Measurements from ENCODE around the gene CYP24A1. TPM values are rescaled to one million over a fixed set of nuclear protein-coding genes. Genes with fewer than 3 reads are reported as not detected.
A peak's percentile ranks its signal among the peaks of the same experiment; 100 is the strongest.

The CYP24A1 gene
- total and polyA plus RNA-seq, 2 of the 13 experiments (the other 11 are each of a cell fraction or from before 2014, with no cell fraction given): 9.4 to 32.7 TPM

DNA sequence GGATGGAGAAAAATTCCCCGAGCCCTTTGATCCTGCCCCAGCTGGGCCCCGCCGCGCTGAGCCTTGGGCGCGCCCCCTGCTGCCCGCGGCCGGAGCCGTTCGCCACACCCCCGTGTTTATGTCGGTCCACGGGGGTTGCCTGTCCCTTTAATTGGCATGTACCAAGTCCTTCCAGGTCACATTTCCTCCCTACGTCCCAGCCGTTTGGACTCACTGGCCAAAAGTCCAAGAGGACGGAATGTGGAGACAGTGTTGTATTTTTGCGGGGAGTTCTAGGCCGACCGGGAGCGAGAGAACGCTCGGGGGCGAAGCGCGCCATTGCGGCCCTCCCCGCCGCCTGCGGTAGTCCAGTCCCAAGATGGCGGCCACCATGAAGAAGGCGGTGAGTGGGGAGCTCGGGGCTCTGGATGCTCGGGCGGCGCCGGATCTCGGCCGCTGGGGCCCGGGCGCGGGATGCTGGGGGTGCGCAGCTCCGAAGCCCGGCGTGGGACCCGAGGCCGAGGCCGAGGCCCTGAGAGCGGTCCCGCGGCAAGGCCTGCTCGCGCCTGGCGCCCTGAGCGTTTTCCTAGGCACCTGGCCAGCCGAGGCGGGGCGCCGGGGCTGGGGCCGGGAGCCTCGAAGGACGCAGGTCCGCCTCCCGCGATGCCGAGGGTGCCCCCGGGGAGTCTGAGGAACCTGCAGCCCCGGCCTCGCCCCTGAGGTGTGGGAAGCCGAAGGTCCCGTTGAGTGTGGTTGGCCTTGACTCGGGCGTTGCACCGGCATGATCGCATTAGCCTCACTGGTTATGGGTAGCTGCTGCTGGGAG, 34.2 kb upstream of the CYP24A1 start, which contains the start of gene PFDN4 (continued):
- peak; percentile 64 for TF ChIP-seq HMG20A (CRISPR knock-in tag; IDR thresholded peaks at IDR 0.05; ENCODE audit: borderline replicate concordance)
- peak; percentile 97 for TF ChIP-seq ZNF788 (CRISPR knock-in tag; IDR thresholded peaks at IDR 0.05; ENCODE audit: borderline replicate concordance)
- TF ChIP-seq ZNF331 (CRISPR knock-in tag; IDR thresholded peaks at IDR 0.05): peak; percentile 84
- TF ChIP-seq SPEN (CRISPR knock-in tag; IDR thresholded peaks at IDR 0.05; ENCODE audit: low read depth): peak; percentile 92
- peak; percentile 98; the same call in 1 of the 2 replicates for TF ChIP-seq ZNF513 (CRISPR knock-in tag; conservative IDR thresholded peaks at IDR 0.05)
- peak; percentile 100 for TF ChIP-seq FOXK2 (IDR thresholded peaks at IDR 0.05)
- TF ChIP-seq ELF4 (CRISPR knock-in tag; IDR thresholded peaks at IDR 0.05; ENCODE audit: borderline replicate concordance): no peak; the same call in 1 of the 2 replicates
- no peak for TF ChIP-seq ATF1 (CRISPR knock-in tag; IDR thresholded peaks at IDR 0.05)
- TF ChIP-seq, protein P1, sequence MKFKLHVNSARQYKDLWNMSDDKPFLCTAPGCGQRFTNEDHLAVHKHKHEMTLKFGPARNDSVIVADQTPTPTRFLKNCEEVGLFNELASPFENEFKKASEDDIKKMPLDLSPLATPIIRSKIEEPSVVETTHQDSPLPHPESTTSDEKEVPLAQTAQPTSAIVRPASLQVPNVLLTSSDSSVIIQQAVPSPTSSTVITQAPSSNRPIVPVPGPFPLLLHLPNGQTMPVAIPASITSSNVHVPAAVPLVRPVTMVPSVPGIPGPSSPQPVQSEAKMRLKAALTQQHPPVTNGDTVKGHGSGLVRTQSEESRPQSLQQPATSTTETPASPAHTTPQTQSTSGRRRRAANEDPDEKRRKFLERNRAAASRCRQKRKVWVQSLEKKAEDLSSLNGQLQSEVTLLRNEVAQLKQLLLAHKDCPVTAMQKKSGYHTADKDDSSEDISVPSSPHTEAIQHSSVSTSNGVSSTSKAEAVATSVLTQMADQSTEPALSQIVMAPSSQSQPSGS (CRISPR knock-in tag; IDR thresholded peaks at IDR 0.05): no peak; the same call in 1 of the 2 replicates
- peak; percentile 65 for TF ChIP-seq RARA (CRISPR knock-in tag; IDR thresholded peaks at IDR 0.05)
- TF ChIP-seq HOXA9 (CRISPR knock-in tag; IDR thresholded peaks at IDR 0.05; ENCODE audit: borderline replicate concordance): peak; percentile 91
- TF ChIP-seq ZFP36L1 (CRISPR knock-in tag; IDR thresholded peaks at IDR 0.05): no peak; the same call in 1 of the 2 replicates
- no peak; the same call in 1 of the 2 replicates for TF ChIP-seq ZNF564 (CRISPR knock-in tag; IDR thresholded peaks at IDR 0.05)
- TF ChIP-seq, protein P2, sequence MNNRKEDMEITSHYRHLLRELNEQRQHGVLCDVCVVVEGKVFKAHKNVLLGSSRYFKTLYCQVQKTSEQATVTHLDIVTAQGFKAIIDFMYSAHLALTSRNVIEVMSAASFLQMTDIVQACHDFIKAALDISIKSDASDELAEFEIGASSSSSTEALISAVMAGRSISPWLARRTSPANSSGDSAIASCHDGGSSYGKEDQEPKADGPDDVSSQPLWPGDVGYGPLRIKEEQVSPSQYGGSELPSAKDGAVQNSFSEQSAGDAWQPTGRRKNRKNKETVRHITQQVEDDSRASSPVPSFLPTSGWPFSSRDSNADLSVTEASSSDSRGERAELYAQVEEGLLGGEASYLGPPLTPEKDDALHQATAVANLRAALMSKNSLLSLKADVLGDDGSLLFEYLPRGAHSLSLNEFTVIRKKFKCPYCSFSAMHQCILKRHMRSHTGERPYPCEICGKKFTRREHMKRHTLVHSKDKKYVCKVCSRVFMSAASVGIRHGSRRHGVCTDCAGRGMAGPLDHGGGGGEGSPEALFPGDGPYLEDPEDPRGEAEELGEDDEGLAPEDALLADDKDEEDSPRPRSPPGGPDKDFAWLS (CRISPR knock-in tag; IDR thresholded peaks at IDR 0.05; ENCODE audit: borderline replicate concordance): no peak
- peak; percentile 99 for TF ChIP-seq ZNF547 (CRISPR knock-in tag; IDR thresholded peaks at IDR 0.05)
- peak; percentile 56; the same call in 1 of the 2 replicates for TF ChIP-seq ZBTB7A (CRISPR knock-in tag; IDR thresholded peaks at IDR 0.05)
- TF ChIP-seq ZNF569 (CRISPR knock-in tag; IDR thresholded peaks at IDR 0.05; ENCODE audit: borderline replicate concordance): 0 out of 2 replicates have a peak, but pooled peaks have one; percentile 23
- TF ChIP-seq TBX3 (IDR thresholded peaks at IDR 0.05; ENCODE audit: borderline replicate concordance): peak; percentile 87
- peak in 1 of 2 experiments; percentile 11; a peak in 1 of 4 replicates for TF ChIP-seq REST (IDR thresholded peaks at IDR 0.05; ENCODE audit: borderline replicate concordance in 1 of 2, low read depth in 1 of 2, low read length in 2 of 2)
- TF ChIP-seq CEBPB (IDR thresholded peaks at IDR 0.05; ENCODE audit: borderline replicate concordance, low read depth, low read length): no peak
- TF ChIP-seq JDP2 (CRISPR knock-in tag; IDR thresholded peaks at IDR 0.05; ENCODE audit: borderline replicate concordance): peak; percentile 71; the same call in 1 of the 2 replicates
